Bronchial epithelial cell (primary cell): ENCODE measurements around the gene ZNF771. TPM values are rescaled to one million over a fixed set of nuclear protein-coding genes. Genes with fewer than 3 reads are reported as not detected.

Source experiments
- DNase-seq: peaks from one replicate; pipeline ENCODE4 v3.0.0-alpha.2; 2010; ENCODE audit warnings: low read depth
- FAIRE-seq: peaks from 2 replicates; lab custom pipeline; 2011; peaks lifted over from hg19 to GRCh38; lab: Jason Lieb, UNC
- H3K27me3 ChIP-seq: 2 replicates; pipeline ENCODE4 v1.5.1; 2011; ENCODE audit warnings: low read length; ENCODE audit not compliant: control insufficient read depth, insufficient read depth
- H3K36me3 ChIP-seq: 2 replicates; pipeline ENCODE4 v1.5.1; 2011; ENCODE audit warnings: low read length; ENCODE audit not compliant: control insufficient read depth, insufficient read depth
- H3K4me3 ChIP-seq: 2 replicates; pipeline ENCODE4 v1.5.1; 2011; ENCODE audit warnings: mild to moderate bottlenecking, low read depth, low read length, control low read depth
- CTCF ChIP-seq: IDR thresholded peaks from 2 replicates; pipeline ENCODE4 v1.5.1; 2011; ENCODE audit warnings: mild to moderate bottlenecking, moderate library complexity, low read length, control low read depth, inconsistent platforms; ENCODE audit not compliant: insufficient read depth, severe bottlenecking
- total RNA-seq: library from RNA; depleted of rRNA; stranded (reverse); fragments of >200 nt; gene quantifications from 2 replicates; pipeline ENCODE4 v1.2.1, GENCODE V29; 2014

ZNF771 gene
- total RNA-seq, 1 donor from 2014 or later, result 10.0 TPM

GRCh38 chr16:30398661-30399434 is 8.6 kb upstream of the ZNF771 start:
- no peaks in the 10 kb centered on the region for H3K27me3 ChIP-seq
- no peak overlapping the region for H3K4me3 ChIP-seq
- H3K36me3 ChIP-seq, result peaks cover 3% of the 10 kb centered on the region
- FAIRE-seq (no peak), DNase-seq (no peak)
- TF ChIP-seq CTCF, result no peak

DNA sequence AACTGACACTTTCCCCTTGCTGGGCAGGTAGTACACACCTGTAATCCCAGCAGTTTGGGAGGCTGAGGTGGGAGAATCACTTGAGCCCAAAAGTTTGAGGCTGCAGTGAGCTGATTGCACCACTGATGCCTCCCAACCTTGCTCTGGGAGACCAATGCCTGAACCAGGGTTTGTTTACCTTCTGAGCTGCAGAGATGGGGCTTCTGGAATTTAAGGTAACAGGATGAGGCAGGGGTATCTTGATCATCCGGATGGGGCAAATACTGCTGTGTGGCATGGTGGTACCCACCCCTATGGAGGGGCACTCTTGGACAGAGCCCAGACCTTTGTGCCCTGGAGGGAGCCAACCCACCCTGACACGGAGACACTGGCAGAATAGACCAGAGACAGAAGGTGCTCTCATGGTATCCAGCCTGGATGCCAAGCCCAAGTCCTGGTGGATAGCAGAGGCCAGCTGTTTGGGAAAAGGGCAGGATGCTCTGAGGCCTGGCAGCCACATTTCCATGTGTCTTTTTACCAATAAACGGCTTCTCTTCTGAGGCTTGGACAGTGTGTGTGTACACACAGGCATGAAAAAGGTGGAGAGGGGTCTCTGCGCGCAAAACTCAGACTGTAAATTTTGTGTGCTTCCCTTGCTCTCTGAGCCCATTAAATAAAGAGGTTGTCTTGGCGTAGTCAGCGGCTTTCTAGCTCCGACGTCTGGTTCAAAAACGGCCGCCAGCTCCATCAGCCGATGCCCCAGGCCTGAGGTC is 7.8 kb upstream of the ZNF771 start:
- no peak for TF ChIP-seq CTCF
- no peaks in the 10 kb centered on the region for H3K27me3 ChIP-seq
- DNase-seq, result no peak
- peak overlapping the region; percentile 73 for H3K4me3 ChIP-seq
- H3K36me3 ChIP-seq, result peaks cover 3% of the 10 kb centered on the region
- no peak for FAIRE-seq

DNA sequence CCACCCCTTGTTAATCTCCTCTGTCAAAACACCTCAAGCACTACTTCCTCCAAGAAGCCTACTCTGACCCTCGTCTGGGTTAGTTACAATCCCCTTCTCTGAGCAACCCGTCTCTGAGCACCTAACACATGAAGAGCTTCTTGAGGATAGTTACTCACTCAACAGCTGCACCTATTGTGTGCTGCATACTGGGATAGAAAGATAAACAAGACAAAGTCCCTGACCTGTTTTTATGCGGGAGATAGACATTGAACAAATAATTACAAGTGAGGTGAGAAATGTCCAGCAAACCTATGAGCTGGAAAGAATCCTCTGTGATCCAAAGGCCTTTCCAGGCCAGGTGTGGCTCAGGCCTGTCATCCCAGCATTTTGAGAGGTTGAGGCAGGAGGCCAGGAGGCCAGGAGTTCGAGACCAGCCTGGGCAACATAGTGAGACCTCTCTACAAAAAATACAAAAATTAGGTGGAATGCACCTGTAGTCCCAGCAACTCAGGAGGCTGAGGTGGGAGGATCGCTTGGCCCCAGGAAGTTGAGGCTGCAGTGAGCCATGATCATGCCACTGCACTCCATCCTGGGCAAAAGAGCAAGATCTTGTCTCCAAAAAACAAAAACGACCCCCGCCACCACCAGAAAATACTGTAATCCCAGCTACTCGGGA is 5.5 kb upstream of the ZNF771 start:
- Histone ChIP-seq H3K27me3 (no peaks in the 10 kb centered on the region), H3K4me3 (no peak overlapping the region), H3K36me3 (peaks cover 3% of the 10 kb centered on the region)
- no peak for DNase-seq
- no peak for TF ChIP-seq CTCF
- FAIRE-seq, result no peak

DNA sequence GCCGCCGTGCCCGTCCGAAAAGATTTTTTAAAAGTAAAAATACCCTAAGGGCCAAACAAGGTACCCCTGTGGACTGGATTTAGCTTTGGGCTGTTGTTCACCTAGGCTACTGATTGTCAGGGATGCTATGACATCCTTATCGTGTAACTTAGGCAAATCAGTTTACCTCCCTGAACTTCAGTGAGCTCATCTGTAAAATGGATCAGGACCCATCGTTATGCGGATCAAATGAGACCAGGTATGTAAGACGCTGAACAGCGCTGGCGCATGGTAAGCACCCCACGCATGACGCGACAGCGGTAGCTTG is 658 bp upstream of the ZNF771 start:
- no peak for TF ChIP-seq CTCF

DNA sequence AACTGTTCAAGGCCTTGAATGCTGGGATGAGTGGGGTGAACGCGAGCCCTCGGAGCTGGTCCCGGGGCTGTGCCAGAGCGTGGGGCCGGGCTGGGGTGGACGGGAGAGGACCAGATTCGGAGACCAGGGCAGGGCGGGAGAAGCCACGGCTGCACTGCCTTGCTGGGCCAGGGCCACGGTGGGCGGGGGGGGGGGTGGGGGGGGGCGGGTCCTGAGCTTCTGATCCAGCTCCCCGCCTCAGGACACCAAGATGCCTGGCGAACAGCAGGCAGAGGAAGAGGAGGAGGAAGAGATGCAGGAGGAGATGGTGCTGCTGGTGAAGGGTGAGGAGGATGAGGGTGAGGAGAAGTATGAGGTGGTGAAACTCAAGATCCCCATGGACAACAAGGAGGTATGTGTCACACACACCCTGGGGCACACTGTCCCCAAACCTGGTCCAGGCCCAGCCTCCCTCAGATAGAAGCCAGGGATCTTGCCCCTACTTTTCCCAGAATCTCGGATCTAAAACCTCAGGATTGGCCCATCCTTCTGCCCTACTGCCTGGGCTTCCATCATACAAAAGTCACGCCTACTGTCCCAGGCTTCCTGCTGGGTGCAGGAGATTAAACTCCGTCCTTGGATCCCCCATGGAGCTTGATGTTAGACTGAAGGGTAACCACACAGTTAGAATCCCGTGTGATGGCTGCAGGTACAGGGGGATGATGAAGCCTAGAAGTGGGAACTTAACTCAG is 563 bp downstream of the ZNF771 start:
- FAIRE-seq (no peak), DNase-seq (no peak)
- TF ChIP-seq CTCF, result no peak
- Histone ChIP-seq H3K27me3 (no peaks in the 10 kb centered on the region), H3K4me3 (peak overlapping the region; percentile 67), H3K36me3 (peaks cover 3% of the 10 kb centered on the region)

More for the DNA sequence above, 658 bp upstream of the ZNF771 start:
- peaks cover 1% of the 10 kb centered on the region for H3K36me3 ChIP-seq
- DNase-seq (no peak), FAIRE-seq (no peak)
- no peaks in the 10 kb centered on the region for H3K27me3 ChIP-seq
- peak overlapping the region; percentile 67 for H3K4me3 ChIP-seq
